GM19035 (cell line): ENCODE data around the gene PRIM2.
"Not testable (repeated sequence)": the region's sequence is repeated elsewhere in the genome, so short reads cannot be mapped to it uniquely, and the experiment has no call there.

Source experiments
- ATAC-seq: cut with Tn5 transposase; IDR thresholded peaks from one replicate; pipeline ENCODE4 v1.9.1; 2021; ENCODE audit not compliant: unreplicated experiment

Gene PRIM2

GRCh38 chr6:57308755-57309154 lies 8.7 kb upstream of the PRIM2 start:
- not testable (repeated sequence) for ATAC-seq

- not testable (repeated sequence) for ATAC-seq
These were observed 7.2 kb upstream of the PRIM2 start for GRCh38 chr6:57310095-57310816.

- no peak for ATAC-seq
These were observed 6.6 kb upstream of the PRIM2 start for GRCh38 chr6:57310817-57311157.

- ATAC-seq = not testable (repeated sequence)
These were observed 6.0 kb upstream of the PRIM2 start for GRCh38 chr6:57311300-57312003.

DNA sequence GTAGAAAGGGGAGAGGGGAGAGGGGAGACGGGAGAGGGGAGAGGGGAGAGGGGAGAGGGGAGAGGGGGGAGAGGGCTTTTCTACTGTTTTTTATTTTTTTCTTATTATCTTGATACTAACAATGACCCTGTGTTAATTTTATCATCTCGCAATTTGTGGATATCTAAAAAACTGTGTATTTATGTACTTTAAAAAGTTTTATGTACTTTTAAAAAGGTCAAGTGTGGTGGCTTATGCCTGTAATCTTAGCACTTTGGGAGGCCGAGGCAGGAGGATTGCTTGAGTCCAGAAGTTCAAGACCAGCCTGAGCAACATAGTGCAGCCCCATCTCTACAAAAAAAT lies 5.5 kb upstream of the PRIM2 start:
- ATAC-seq = no peak

- ATAC-seq = no peak
These were observed 4.4 kb upstream of the PRIM2 start for GRCh38 chr6:57313009-57313408.

- ATAC-seq = no peak
These were observed 3.5 kb upstream of the PRIM2 start for GRCh38 chr6:57313711-57314471.

- no peak for ATAC-seq
These were observed 2.3 kb upstream of the PRIM2 start for GRCh38 chr6:57315111-57315510.

DNA sequence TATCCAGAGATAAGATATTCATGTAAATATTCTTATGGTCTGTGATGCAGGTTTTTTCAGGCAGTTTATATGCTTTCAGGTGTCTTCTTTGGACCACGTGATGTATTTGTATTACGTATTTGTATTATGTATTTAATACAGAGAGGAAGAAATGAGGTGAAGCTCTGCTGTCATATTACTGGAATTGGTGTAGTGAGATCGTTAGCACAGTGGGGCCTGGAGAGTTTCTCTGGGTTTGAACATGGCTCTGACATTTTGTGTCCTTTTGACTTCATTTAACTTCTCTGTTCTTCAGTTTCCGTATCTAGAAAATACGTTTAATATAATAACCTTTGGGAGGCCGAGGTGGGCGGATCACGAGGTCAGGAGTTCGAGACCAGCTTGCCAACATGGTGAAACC lies 1.6 kb upstream of the PRIM2 start:
- no peak for ATAC-seq

DNA sequence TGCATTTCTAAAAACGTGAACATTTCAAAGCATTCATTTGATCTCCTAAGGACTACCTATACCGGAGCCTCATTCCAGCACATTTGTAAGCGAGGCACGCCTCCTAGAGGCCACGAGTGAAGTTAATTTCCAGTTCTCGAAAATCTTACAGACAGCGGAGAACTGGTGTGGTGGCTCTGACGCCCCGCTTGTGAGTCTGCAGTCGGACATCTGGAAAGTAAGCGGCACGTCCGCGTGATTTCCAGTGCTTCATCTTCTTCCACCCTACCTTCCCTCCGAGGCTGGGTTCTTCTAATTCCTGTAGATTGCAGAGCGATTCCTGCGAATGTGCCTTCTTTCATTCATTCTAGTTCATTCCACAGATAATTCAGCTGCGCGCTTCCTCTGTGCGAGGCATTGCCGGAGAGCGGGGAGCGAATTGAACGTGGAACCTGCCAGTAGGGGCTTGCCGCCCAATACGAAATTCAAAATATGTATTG lies 810 bp upstream of the PRIM2 start:
- peak; percentile 89 for ATAC-seq

DNA sequence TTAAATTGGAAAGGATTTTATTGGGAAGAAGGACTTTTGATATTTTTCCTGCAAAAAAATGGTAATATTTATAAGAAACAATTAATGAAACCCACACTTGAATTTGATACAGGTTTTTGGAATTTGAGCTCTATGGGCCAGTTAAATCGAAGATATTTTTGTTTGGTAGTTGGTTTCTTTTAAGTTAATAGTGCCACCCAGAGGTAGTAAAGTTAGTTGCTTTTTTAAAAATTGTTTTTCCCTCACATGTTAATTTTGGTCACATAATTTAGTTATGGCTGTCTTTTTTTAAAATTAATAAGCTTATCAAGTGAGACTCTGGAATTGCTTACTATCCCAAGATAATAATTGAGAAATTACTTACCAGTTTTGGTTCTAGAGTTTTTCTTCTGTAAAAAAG lies 7.1 kb downstream of the PRIM2 start:
- no peak for ATAC-seq

DNA sequence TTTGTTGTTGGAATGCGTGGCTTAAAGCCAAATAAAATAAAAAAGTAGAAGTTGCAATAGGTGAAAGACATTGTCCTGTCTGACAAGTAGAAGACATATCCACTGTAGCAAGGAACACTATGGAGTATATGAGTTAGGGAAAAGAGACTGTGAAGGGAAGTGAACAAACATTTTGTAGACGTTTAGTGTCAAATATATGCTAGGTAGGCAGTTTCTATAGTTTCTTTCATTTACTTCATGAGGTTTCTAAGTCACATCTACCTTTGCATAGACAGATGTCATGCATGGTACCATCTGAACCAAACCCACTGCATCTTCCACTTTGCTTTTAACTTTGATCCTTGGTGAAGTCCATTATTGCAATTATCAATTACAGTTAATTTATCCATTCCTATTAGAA lies 9.9 kb downstream of the PRIM2 start:
- no peak for ATAC-seq

DNA sequence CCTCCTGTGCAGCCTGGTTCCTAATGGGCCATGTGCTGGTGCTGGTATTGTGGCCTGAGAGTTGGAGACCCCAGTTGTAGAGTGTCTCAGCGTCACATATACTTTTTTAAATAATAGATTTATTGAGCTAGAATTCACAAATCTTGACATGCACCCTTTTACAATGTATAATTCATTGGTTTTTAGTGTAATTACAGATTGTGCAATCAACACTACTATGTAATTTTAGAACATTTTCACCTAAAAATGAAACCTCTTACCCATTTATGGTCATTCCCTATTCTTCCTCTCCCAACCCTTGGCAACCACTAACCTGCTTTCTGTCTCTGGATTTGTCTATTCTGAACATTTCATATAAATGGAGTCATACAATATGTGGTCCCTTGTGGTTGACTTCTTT lies 10.6 kb downstream of the PRIM2 start:
- ATAC-seq = no peak

- no peak for ATAC-seq
These were observed 12.5 kb downstream of the PRIM2 start for GRCh38 chr6:57329933-57330332.

DNA sequence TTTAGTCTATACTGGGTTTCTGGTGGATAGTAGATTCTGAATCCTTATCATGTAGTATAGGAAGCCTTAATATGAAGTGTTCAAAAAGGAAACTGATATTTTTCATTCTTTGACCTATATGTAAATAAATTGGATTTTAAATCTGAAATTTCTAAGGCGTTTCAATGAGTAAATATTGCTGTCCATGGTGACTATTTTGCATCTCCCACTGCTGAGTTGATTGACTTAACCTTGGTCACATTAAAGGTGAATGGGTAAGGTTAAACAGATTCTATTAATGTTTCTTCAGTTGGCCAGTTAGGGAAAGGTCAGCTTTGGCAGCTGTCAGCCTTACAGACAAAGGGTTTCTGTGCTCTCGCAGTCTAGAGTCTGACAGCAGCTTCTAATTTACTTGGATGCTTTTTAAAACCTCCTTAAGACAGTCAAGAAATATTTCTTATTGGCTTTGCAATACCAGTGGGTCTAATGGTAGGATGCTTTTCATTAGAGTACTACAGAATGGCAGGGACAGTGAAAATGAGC lies 24.8 kb downstream of the PRIM2 start:
- no peak for ATAC-seq

GRCh38 chr6:57343342-57343741 lies 25.9 kb downstream of the PRIM2 start:
- not testable (repeated sequence) for ATAC-seq

GRCh38 chr6:57346715-57347114 lies 29.3 kb downstream of the PRIM2 start:
- ATAC-seq = not testable (repeated sequence)

- ATAC-seq = not testable (repeated sequence)
These were observed 30.2 kb downstream of the PRIM2 start for GRCh38 chr6:57347597-57347996.

DNA sequence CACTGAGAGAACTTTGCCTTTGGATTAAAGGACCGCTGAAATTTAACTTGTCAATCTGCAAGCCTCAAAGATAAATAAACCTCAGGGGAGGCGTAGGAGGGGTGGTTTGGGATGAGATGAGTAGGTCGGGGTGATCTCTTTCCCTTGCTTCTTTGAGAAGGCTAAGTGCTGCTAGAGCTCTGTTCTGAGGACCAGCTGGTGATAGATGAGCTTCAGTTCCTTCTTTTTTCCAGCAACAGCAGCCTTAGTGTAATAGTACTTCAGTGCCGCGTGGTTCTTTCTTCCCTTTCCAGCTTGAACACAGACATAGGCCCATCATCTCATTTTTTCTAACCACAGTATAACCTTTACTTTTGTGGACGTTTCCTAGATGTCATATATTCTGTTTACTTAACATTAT lies 33.0 kb downstream of the PRIM2 start:
- not testable (repeated sequence) for ATAC-seq

- not testable (repeated sequence) for ATAC-seq
These were observed 35.2 kb downstream of the PRIM2 start for GRCh38 chr6:57352596-57352995.

- ATAC-seq = not testable (repeated sequence)
These were observed 40.9 kb downstream of the PRIM2 start for GRCh38 chr6:57358319-57358718.

- not testable (repeated sequence) for ATAC-seq
These were observed 42.3 kb downstream of the PRIM2 start for GRCh38 chr6:57359766-57360165.
